HG03097 (cell line): Measurements from ENCODE around the gene ADTRP.

Experiments
- ATAC-seq: cut with Tn5 transposase; IDR thresholded peaks from one replicate; pipeline ENCODE4 v1.9.1; 2021; ENCODE audit not compliant: unreplicated experiment, low FRiP score

ADTRP gene

GRCh38 chr6:11672256-11672655 lies 106.3 kb downstream of the ADTRP start:
- ATAC-seq: no peak

GRCh38 chr6:11669696-11670095 lies 108.9 kb downstream of the ADTRP start:
- ATAC-seq: no peak

DNA sequence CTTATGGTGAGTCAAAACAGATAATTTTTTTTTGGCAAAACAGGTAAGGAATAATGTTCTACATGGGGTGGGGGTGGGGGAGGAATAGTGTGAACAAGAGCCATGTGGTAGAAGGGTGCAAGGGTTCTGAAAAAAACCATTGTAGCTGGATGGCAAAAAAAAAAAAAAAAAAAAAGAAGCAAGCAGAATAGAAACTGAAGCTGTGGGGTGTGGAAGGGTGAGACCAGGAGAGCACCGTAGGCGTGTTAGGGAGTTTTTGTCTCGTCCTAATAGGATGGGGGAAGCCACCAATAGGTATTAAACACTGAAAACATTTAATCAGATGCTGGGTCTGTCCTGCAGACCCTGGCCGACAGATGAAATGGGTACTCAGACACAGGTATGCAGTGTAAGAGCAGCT lies 110.1 kb downstream of the ADTRP start:
- ATAC-seq: no peak

GRCh38 chr6:11667876-11668275 lies 110.7 kb downstream of the ADTRP start:
- no peak for ATAC-seq

DNA sequence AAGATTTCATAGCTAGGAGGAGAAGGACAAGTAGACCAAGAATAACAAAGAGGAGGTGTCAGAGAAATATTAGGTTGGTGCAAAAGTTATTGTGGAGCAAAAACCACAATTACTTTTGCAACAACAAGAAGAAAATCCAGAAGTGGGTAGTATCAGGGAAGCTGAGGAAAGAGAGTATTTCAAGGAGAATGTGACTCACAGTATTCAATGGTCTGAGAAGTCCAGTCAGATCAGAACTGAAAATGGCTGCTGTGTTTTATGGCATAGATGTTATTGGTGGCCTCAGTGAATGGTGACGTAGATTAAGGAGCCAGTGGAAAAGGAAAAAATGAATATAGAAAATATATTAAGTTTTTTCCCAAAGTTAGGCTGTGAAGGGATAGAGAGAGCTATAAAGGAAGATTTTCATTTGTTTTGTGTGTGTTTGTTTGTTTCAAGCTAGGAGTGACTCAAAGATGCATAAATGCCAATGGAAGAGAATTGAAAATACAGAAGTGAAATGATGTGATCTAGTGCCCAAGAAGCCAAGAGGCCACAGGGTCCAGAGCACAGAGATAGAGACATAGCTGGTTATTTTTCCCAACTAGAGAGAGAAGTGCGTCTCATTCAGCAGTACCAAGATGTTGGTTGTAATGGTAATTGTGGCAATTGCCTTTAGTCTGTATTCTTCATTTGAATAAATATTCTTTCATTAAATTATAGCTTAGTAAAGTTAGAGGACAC lies 112.8 kb downstream of the ADTRP start:
- no peak for ATAC-seq
